Stimulated activated CD4-positive, alpha-beta T cell treated with anti-CD3 and anti-CD28 coated beads, Interleukin-2, amount 100 ng/mL, for 24 hours (primary cell): Measurements from ENCODE around the gene AXIN1.
"Not testable (repeated sequence)": the region's sequence is repeated elsewhere in the genome, so short reads cannot be mapped to it uniquely, and the experiment has no call there.

Experiments used
- DNase-seq, 2 donors: peaks; one replicate each; pipeline ENCODE4 v3.0.0-alpha.2; 2020

Gene AXIN1

GRCh38 chr16:370443-370842, 17.9 kb upstream of the AXIN1 start, which contains the start of gene MRPL28:
MRPL28 (minus strand) TSS chr16:370538; CDS start chr16:370218, 320 bp downstream.
- DNase-seq: peak; percentile 96

DNA sequence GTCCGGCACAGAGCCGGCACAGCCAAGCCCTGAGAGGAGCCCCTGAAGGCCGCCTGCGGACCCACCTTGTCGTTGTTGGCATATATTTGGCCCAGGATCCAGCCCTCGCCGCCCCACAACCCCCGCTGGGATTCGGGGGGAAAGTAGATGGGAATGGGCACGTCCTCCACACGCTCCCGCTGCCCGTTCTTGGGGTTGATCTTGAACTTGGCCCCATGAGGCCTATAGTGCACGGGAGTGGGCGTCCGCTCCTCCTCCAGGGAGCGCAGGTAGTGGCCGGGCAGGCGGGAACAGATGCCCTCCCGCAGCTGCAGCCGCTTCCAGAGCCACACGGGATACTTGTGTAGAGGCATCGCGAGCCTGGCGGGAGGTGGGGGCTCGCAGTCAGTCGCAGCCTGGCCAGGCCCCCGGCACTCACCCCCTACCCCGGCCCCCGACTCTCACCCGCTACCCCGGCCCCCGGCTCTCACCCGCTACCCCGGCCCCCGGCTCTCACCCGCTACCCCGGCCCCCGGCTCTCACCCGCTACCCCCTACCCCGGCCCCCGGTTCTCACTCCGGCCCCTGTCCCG, 17.4 kb upstream of the AXIN1 start:
- no peak for DNase-seq

DNA sequence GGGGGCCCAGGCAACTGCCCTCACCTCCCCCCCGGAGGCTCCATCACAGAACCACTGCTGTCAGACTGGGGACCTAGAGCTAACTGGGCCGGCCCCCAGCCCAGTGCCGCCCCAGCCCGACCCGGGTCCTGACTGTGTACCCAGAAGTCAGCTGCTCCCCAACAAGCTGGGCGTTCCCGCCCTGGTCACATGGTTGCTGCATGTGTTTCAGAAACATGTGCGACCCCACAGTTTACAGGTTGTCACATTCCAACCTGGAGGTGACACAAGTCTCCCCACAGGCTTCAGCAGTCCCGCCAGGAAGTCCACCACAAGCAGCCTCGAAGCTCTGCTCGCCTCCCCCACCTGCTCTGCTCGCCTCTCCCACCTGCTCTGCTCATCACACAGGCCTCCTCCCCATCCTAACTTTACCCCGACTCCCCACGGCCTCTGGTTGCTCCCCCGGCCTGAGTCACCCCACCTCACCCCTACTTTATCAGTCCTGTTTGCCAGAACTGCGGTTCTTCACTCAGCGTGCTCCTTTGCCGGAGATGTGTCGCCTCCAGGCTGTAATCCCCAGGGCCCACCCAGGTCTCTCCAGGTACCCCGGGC, 16.8 kb upstream of the AXIN1 start:
- DNase-seq: no peak

DNA sequence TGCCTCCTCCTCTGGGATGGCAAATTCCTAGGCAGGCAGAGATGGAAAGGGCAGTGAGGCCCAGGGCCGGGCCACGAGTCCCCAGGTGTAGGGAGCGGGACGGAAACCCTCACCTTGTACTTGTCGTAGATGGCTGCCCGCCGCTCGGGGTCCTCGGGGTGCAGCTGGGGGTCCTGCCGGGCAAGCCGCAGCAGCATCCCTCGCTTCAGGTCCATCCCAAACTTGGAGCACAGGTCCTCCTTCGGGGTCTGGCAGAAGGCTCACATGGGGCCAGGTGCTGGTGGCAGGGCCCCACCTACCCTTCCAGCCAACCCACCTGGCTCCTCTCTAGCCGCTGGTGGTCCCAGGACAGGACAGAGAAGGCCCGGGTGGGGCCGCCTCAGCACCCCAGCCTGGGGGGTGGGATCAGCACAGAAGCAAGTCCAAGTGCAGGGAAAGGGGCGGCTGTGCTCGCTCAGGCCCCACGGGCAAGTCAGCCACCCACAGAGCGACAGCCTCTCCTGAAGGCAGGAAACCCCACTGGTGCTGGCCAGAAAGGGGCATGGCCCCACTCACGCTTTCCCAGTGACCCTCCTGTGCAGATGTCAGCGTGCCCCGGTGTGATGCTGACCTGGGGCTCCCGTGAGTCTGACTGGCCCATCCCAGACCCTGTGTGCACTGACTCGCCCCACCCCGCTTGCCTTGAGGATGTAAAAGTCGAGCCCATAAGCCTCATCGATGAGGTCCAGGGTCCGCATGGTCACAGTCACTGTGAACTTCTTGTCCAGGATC, 16.1 kb upstream of the AXIN1 start:
- DNase-seq: no peak

DNA sequence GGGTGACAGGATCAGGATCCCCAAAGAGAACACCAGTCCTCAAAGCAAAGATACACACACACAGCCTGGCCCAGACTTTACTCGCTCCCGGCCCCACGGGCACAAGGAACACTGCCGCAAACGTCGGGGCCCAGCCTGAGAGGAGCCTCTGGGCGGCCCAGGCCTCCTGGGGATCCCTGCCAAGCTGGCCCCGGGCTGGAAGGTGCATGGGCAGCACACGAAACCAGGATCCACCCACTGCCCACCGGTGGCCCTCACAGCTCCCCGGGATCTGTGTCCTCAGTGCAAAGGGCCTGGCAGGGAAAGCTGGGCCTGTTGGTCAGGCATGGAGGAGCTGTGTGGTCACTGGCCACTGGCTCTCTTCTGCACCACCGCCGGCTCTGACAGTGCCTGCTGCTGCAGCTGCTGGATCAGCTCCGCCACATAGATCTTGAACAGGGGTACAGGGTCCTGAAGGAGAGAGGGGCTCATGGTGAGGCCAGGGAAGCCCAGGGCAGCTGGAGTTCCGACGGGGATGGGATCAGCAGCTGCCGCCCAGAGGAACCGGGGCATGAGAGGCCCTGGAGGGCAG, 14.9 kb upstream of the AXIN1 start:
- DNase-seq: no peak

GRCh38 chr16:366476-366875, 14.0 kb upstream of the AXIN1 start:
- no peak for DNase-seq

GRCh38 chr16:364595-365491, 12.3 kb upstream of the AXIN1 start:
- DNase-seq: no peak

DNA sequence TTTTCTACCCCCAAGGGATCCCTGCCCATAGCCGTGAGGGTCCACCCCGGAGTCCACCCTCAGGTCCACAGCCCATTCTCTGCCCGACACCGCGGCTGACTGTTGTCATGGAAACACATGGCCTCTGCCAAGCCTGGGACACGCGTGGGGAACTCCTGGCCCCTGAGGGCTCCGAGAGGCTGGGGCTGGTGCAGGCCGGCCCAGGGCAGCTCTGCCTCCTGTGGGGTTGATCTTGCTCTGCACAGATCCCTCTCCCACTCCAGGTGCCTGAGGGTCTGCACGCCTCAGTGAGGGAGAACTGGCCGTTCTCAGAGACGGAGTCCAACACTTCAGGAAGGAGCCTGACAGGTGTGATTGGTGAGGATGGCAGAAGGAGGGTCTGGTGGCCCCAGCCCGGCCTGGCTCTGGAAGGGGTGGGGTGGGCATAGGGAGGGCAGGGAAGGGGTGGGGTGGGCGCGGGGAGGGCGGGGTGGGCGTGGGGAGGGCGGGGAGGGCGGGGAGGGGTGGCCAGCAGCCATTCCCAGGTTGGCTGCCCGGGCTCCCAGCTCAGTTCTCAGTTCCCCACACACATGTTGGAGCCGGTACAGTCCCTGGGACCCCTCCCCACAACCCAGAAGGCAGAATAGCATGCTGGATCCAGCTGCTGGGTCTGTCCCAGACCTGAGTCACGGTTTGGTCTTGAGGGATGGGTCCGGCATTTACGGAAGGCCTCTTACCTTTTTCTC, 11.4 kb upstream of the AXIN1 start:
- DNase-seq: no peak

GRCh38 chr16:363110-363765, 10.7 kb upstream of the AXIN1 start:
- no peak for DNase-seq

GRCh38 chr16:362702-362999, 10.1 kb upstream of the AXIN1 start:
- not testable (repeated sequence) for DNase-seq

DNA sequence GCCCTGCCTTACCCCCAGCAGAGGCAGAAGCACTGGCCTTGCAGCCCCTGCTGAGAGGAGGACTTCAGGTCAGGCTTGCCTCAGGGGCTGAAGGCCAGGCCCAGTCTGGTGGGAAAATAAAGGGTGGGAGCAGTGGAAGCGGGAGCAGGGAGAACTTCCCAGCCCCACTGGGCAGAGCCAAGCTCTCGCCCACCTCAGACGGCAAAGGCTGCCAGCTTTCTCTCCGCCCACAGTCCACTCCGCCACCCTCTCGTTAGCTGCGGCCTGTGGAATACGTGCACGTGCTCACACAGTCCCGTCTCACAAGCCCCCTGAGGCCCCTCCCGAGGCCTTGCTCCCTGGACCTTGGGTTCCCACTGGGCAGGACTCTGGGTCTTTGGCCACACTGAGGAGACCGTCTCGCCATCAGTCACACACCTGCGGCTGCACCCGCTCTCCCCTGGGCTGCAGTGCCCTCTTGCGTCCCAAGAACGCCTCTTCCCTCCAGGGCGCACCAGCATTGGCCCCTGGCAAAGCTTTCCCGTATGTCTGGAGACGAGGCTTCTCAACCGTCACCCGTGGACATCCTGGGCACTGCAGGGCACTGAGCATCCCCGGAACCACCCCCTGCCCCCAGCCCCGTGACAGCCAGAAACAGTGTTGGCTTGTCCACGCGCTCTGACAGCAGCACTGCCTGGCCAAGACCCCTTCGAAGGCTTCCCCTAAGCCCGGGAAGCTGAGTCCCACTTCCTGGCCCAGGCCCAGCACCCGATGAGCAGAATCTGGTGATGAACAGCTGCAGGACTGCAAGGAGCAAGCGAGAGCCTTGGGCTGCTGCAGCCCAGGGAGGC, 9.6 kb upstream of the AXIN1 start:
- peak; percentile 75 to 79 for DNase-seq

DNA sequence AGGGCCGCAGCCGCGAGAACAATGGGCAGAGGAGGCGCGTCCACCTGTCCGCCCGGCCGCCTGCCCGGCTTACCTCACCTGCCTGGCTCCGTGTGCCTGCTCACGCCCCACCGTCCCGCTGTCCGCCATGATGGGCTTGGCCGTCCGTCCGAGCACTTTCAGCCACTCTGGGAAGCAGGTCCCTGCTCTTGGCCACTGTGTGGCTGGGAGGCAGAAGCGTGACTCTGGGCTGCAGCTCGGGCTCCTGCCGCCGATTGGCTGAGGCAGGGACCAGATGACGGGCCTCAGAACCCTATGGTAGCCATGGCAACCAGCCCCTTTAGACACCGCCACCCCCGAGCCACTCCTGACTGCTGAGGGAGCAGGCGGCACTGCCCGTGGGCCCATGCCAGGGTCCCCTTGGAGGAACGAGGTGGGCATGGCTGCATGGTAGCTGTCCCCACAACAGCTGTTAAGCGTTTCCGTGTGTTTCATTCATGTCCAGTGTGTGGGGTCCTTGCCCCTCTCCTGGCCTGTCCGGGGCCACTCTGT, 8.9 kb upstream of the AXIN1 start:
- DNase-seq: no peak

DNA sequence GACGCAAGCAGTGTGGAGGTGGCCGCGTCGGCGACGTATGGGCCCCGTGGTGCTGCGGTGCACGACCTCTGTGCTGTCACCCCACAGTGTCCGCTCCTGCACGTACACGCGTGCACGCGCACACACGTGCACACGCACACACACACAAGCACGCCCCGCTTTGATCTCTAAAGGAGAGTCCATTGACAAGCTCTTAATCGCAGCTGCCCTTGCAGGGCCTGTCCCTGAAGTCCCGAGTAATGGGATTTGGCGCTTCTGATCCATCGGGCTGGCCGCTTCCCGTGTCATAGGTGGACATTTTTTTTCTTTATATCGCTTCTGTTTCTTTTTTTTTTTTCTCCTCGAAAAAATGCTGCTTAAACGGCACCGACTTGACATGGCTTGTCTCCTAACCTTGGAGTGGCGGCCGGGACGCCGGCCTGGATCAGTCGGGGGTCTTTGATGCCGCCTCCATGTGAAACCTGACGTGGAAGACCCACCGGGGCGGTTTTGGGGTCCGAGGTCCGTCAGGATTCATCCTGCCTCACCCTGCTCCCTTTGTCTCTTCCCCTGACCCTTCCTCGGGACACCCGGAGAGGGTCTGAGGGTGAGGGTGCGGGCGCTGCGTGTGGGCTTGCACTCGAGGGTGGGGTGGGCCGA, 8.3 kb upstream of the AXIN1 start:
- no peak for DNase-seq

GRCh38 chr16:359871-360697, 7.6 kb upstream of the AXIN1 start:
- no peak for DNase-seq

DNA sequence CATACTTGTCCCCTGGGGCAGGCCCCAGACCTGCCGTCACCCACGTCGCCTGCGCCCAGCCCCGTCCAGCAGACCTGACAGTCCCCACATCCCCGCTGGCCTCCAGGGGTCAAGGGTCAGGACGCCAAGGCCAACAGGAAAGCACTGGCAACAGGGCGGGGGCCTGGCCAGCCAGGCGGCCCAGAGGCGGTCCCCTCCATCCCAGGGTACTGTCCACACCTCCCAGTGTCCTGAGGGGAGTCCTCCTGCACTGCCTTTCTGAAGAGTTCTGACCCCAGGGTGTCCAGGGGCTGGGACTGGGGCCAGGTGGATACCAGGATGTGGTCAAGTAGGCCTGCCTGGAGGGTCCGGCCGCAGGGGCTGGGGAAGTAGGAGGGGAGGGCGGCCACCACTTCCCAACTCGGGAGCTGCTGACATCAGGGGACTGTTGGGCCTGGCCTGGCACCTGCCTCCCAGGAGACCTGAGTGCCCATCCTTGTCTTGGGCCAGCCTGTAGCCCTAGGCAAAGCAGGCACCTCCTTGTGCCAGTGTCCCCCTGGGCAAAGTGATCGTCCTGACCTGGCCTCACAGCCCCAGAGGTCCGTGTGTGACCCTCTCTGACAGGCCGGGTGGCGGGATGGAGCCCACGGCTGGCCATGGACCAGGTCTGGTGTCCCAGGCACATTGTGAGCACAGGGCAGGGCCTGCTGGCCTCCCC, 6.7 kb upstream of the AXIN1 start:
- DNase-seq: no peak

- no peak for DNase-seq
Observed at GRCh38 chr16:356741-357140, 4.2 kb upstream of the AXIN1 start.

DNA sequence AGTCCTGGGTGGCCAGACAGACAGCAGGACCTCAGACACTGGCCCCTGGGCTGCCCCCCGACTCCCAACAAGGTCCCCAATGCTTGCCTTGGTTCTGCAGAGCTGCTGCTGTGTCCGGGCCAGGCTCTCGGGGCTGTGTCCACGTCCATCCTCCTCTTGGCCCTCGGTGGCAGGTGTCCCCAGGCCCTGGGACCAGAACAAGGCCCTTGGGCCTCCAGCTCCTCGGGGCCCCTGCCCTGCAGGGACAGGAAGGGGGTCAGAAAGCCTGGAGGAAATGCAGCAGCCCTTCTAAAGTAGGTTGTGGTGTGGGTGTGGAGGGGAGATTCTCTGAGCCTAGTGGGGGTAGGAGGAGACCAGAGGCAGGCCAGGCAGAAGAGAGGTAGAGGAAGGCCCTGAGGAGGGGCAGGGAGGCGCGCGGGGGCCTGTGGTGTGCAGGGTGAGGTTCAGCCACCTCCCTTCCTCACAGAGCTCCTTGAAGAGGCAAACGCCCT, 2.5 kb upstream of the AXIN1 start:
- no peak for DNase-seq

GRCh38 chr16:354291-354881, 1.9 kb upstream of the AXIN1 start:
- DNase-seq: no peak
